ENCODE results near the gene TARP.

TARP gene

GRCh38 chr7:38300175-38300574, 26.7 kb upstream of the TARP start:
- Histone ChIP-seq H3K9me3 (no peaks in the 10 kb centered on the region), H3K27ac (no peak overlapping the region), H3K4me3 (ENCODE audit: low read depth in 1 of 2, low read length in 1 of 2) (no peak overlapping the region), H3K27me3 (no peaks in the 10 kb centered on the region), H3K4me1 (ENCODE audit: control insufficient read depth in 1 of 2, insufficient read depth in 1 of 2, low read depth in 1 of 2, low read length in 1 of 2) (peaks cover 50 to 62% of the 10 kb centered on the region in 2 experiments), H3K36me3 (no peaks in the 10 kb centered on the region)
- TF ChIP-seq, protein P1, sequence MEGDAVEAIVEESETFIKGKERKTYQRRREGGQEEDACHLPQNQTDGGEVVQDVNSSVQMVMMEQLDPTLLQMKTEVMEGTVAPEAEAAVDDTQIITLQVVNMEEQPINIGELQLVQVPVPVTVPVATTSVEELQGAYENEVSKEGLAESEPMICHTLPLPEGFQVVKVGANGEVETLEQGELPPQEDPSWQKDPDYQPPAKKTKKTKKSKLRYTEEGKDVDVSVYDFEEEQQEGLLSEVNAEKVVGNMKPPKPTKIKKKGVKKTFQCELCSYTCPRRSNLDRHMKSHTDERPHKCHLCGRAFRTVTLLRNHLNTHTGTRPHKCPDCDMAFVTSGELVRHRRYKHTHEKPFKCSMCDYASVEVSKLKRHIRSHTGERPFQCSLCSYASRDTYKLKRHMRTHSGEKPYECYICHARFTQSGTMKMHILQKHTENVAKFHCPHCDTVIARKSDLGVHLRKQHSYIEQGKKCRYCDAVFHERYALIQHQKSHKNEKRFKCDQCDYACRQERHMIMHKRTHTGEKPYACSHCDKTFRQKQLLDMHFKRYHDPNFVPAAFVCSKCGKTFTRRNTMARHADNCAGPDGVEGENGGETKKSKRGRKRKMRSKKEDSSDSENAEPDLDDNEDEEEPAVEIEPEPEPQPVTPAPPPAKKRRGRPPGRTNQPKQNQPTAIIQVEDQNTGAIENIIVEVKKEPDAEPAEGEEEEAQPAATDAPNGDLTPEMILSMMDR (IDR thresholded peaks at IDR 0.05): no peak

- no peaks in the 10 kb centered on the region for H3K36me3 ChIP-seq
- no peak overlapping the region for H3K4me3 ChIP-seq (ENCODE audit: low read depth in 1 of 2, low read length in 1 of 2)
- H3K27ac ChIP-seq: no peak overlapping the region
- H3K9me3 ChIP-seq: no peaks in the 10 kb centered on the region
- TF ChIP-seq, protein P1 (IDR thresholded peaks at IDR 0.05): no peak
- H3K27me3 ChIP-seq: no peaks in the 10 kb centered on the region
- H3K4me1 ChIP-seq (ENCODE audit: control insufficient read depth in 1 of 2, insufficient read depth in 1 of 2, low read depth in 1 of 2, low read length in 1 of 2): peaks cover 42 to 55% of the 10 kb centered on the region in 2 experiments
These were observed 26.0 kb upstream of the TARP start for GRCh38 chr7:38299275-38299931.

DNA sequence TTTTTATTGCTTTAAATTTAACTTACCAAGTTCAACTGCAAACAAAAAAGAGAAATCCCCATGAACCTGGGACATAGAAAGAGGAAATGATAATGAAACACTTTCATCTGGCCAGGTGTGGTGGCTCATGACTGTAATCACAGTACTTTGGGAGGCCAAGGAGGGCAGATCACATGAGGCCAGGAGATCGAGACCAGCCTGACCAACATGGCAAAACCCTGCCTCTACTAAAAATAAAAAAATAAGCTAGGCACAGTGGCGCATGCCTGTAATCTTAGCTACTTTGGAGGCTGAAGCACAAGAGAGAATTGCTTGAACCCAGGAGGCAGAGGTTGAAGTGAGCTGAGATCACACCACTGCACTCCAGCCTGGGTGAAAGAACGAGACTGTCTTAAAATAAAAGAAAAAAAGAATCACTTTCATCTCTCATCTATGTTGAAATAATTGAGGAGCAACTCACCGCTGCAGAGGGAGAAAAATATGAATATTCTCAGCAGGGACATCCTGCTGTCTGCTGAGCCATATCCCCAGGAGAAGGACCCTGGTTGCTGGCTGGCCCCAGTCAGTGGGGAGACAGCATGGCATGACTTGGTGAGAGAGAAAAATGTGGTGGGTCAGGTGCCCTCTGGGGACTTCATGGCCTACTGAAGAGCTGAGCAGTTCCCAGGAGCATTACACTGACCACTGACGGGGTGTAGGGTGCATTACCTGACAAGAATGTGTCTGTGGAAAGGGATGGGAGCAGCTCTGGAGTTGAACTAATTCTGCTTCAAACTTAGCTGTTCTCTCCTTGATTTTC, 22.8 kb upstream of the TARP start:
- TF ChIP-seq, protein P1 (IDR thresholded peaks at IDR 0.05): no peak
- Histone ChIP-seq H3K27me3 (no peaks in the 10 kb centered on the region), H3K4me3 (ENCODE audit: low read depth in 1 of 2, low read length in 1 of 2) (no peak overlapping the region), H3K4me1 (ENCODE audit: control insufficient read depth in 1 of 2, insufficient read depth in 1 of 2, low read depth in 1 of 2, low read length in 1 of 2) (peaks cover 24 to 29% of the 10 kb centered on the region in 2 experiments), H3K9me3 (no peaks in the 10 kb centered on the region), H3K27ac (no peak overlapping the region), H3K36me3 (no peaks in the 10 kb centered on the region)

GRCh38 chr7:38294926-38295325, 21.5 kb upstream of the TARP start:
- no peak overlapping the region for H3K4me3 ChIP-seq (ENCODE audit: low read depth in 1 of 2, low read length in 1 of 2)
- H3K9me3 ChIP-seq: no peaks in the 10 kb centered on the region
- TF ChIP-seq, protein P1 (IDR thresholded peaks at IDR 0.05): no peak
- no peak overlapping the region for H3K27ac ChIP-seq
- H3K4me1 ChIP-seq (ENCODE audit: control insufficient read depth in 1 of 2, insufficient read depth in 1 of 2, low read depth in 1 of 2, low read length in 1 of 2): peaks cover 11 to 18% of the 10 kb centered on the region in 2 experiments
- H3K36me3 ChIP-seq: no peaks in the 10 kb centered on the region
- no peaks in the 10 kb centered on the region for H3K27me3 ChIP-seq

DNA sequence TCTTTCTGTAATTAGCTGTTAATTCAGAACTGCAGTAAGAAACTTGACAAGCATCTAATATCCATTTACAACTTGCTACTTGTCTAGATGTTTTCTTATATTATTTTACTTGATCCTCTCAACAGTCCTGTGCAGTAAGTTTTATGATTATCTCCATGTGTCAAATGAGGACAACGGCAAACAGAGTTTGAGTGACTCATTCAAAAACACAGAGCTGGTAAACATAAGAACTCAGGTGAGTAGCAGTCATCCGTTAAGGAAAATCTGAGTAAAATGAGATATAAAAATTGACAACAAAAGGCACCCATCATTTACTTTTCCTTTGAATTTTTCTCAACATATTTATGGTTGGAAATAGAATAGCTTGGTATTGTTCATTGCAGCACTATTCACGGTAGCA, 19.0 kb upstream of the TARP start:
- no peak overlapping the region for H3K4me3 ChIP-seq (ENCODE audit: low read depth in 1 of 2, low read length in 1 of 2)
- H3K27me3 ChIP-seq: no peaks in the 10 kb centered on the region
- H3K36me3 ChIP-seq: no peaks in the 10 kb centered on the region
- H3K9me3 ChIP-seq: no peaks in the 10 kb centered on the region
- TF ChIP-seq, protein P1 (IDR thresholded peaks at IDR 0.05): no peak
- no peak overlapping the region for H3K27ac ChIP-seq
- peaks cover 20 to 24% of the 10 kb centered on the region in 2 experiments for H3K4me1 ChIP-seq (ENCODE audit: control insufficient read depth in 1 of 2, insufficient read depth in 1 of 2, low read depth in 1 of 2, low read length in 1 of 2)

Data from neutrophil (primary cell).